ENCODE results near the gene IGSF3.
"Not testable (repeated sequence)": the region's sequence is repeated elsewhere in the genome, so short reads cannot be mapped to it uniquely, and the experiment has no call there.

Gene IGSF3

GRCh38 chr1:116608151-116608550 is 59.4 kb downstream of the IGSF3 start:
- H3K4ac ChIP-seq (ENCODE audit: low read depth in 1 of 2, low read length in 2 of 2); H3K36me3 ChIP-seq (ENCODE audit: control insufficient read depth in 1 of 2, insufficient read depth in 2 of 2, low read depth in 1 of 2, low read length in 2 of 2): not testable (repeated sequence)

GRCh38 chr1:116607463-116607862 is 60.1 kb downstream of the IGSF3 start:
- H3K36me3 ChIP-seq (ENCODE audit: control insufficient read depth in 1 of 2, insufficient read depth in 2 of 2, low read depth in 1 of 2, low read length in 2 of 2); H3K14ac ChIP-seq (ENCODE audit: low read length in 2 of 2); H4K8ac ChIP-seq (ENCODE audit: low read length); H2BK15ac ChIP-seq (ENCODE audit: low read depth, poor library complexity, severe bottlenecking); H3K4me3 ChIP-seq (ENCODE audit: insufficient read depth in 1 of 2, low read depth in 1 of 2, low read length in 2 of 2); H3K4ac ChIP-seq (ENCODE audit: low read depth in 1 of 2, low read length in 2 of 2); H4K91ac ChIP-seq (ENCODE audit: low read length); H3K27me3 ChIP-seq (ENCODE audit: control insufficient read depth in 1 of 2, insufficient read depth in 1 of 2, low read length in 2 of 2); H3K4me2 ChIP-seq (ENCODE audit: low read length, poor library complexity, severe bottlenecking); H2BK12ac ChIP-seq (ENCODE audit: low read length in 2 of 2); H3K23ac ChIP-seq (ENCODE audit: low read length in 2 of 2); H3K9ac ChIP-seq (ENCODE audit: low read length); H2BK5ac ChIP-seq (ENCODE audit: low read depth, low read length, poor library complexity, severe bottlenecking); H3K27ac ChIP-seq (ENCODE audit: low read length, poor library complexity, severe bottlenecking); H3K79me1 ChIP-seq (replicated peaks; ENCODE audit: low read length, poor library complexity, severe bottlenecking); H3K4me1 ChIP-seq (ENCODE audit: control insufficient read depth, insufficient read depth, low read depth, low read length); H3K9me3 ChIP-seq (ENCODE audit: control insufficient read depth, low read length); H2BK120ac ChIP-seq (ENCODE audit: low read depth, low read length); DNase-seq; H3K18ac ChIP-seq (ENCODE audit: low read depth in 1 of 2, low read length in 2 of 2); H2AK5ac ChIP-seq (ENCODE audit: low read length, severe bottlenecking); H2AFZ ChIP-seq (ENCODE audit: low read depth, low read length): not testable (repeated sequence)
- WGBS, result 100% methylated on average over 1 of the region's 1 CpG

More at GRCh38 chr1:116608151-116608550, 59.4 kb downstream of the IGSF3 start:
- not testable (repeated sequence) for H4K91ac ChIP-seq (ENCODE audit: low read length); H3K79me1 ChIP-seq (replicated peaks; ENCODE audit: low read length, poor library complexity, severe bottlenecking); H2AK5ac ChIP-seq (ENCODE audit: low read length, severe bottlenecking); H3K9ac ChIP-seq (ENCODE audit: low read length); H2BK15ac ChIP-seq (ENCODE audit: low read depth, poor library complexity, severe bottlenecking); H3K4me3 ChIP-seq (ENCODE audit: insufficient read depth in 1 of 2, low read depth in 1 of 2, low read length in 2 of 2); H3K4me2 ChIP-seq (ENCODE audit: low read length, poor library complexity, severe bottlenecking); H3K4me1 ChIP-seq (ENCODE audit: control insufficient read depth, insufficient read depth, low read depth, low read length); H3K18ac ChIP-seq (ENCODE audit: low read depth in 1 of 2, low read length in 2 of 2); H2AFZ ChIP-seq (ENCODE audit: low read depth, low read length); H2BK120ac ChIP-seq (ENCODE audit: low read depth, low read length); H3K14ac ChIP-seq (ENCODE audit: low read length in 2 of 2); H2BK5ac ChIP-seq (ENCODE audit: low read depth, low read length, poor library complexity, severe bottlenecking); H2BK12ac ChIP-seq (ENCODE audit: low read length in 2 of 2); H3K23ac ChIP-seq (ENCODE audit: low read length in 2 of 2); DNase-seq; H4K8ac ChIP-seq (ENCODE audit: low read length); H3K27me3 ChIP-seq (ENCODE audit: control insufficient read depth in 1 of 2, insufficient read depth in 1 of 2, low read length in 2 of 2); H3K27ac ChIP-seq (ENCODE audit: low read length, poor library complexity, severe bottlenecking); H3K9me3 ChIP-seq (ENCODE audit: control insufficient read depth, low read length)
- 83% methylated on average over 4 of the region's 12 CpGs for WGBS

GRCh38 chr1:116606067-116606466 is 61.5 kb downstream of the IGSF3 start:
- not testable (repeated sequence) for H2AK5ac ChIP-seq (ENCODE audit: low read length, severe bottlenecking); H3K4ac ChIP-seq (ENCODE audit: low read depth in 1 of 2, low read length in 2 of 2); H3K18ac ChIP-seq (ENCODE audit: low read depth in 1 of 2, low read length in 2 of 2); H2AFZ ChIP-seq (ENCODE audit: low read depth, low read length); H3K4me3 ChIP-seq (ENCODE audit: insufficient read depth in 1 of 2, low read depth in 1 of 2, low read length in 2 of 2); H3K14ac ChIP-seq (ENCODE audit: low read length in 2 of 2); H3K27ac ChIP-seq (ENCODE audit: low read length, poor library complexity, severe bottlenecking); H2BK12ac ChIP-seq (ENCODE audit: low read length in 2 of 2); H3K9ac ChIP-seq (ENCODE audit: low read length); H4K91ac ChIP-seq (ENCODE audit: low read length); DNase-seq; H3K23ac ChIP-seq (ENCODE audit: low read length in 2 of 2); H2BK5ac ChIP-seq (ENCODE audit: low read depth, low read length, poor library complexity, severe bottlenecking); H3K79me1 ChIP-seq (replicated peaks; ENCODE audit: low read length, poor library complexity, severe bottlenecking); H3K4me1 ChIP-seq (ENCODE audit: control insufficient read depth, insufficient read depth, low read depth, low read length); H3K36me3 ChIP-seq (ENCODE audit: control insufficient read depth in 1 of 2, insufficient read depth in 2 of 2, low read depth in 1 of 2, low read length in 2 of 2); H3K4me2 ChIP-seq (ENCODE audit: low read length, poor library complexity, severe bottlenecking); H2BK120ac ChIP-seq (ENCODE audit: low read depth, low read length); H4K8ac ChIP-seq (ENCODE audit: low read length); H3K27me3 ChIP-seq (ENCODE audit: control insufficient read depth in 1 of 2, insufficient read depth in 1 of 2, low read length in 2 of 2); H3K9me3 ChIP-seq (ENCODE audit: control insufficient read depth, low read length); H2BK15ac ChIP-seq (ENCODE audit: low read depth, poor library complexity, severe bottlenecking)
- 100% methylated on average over 2 of the region's 8 CpGs for WGBS

GRCh38 chr1:116605315-116605714 is 62.2 kb downstream of the IGSF3 start:
- no peak for DNase-seq
- WGBS, result no CpG with 5 or more reads among the region's 1 CpG
- Histone ChIP-seq H3K14ac (ENCODE audit: low read length in 2 of 2) (no peak overlapping the region), H3K18ac (ENCODE audit: low read depth in 1 of 2, low read length in 2 of 2) (no peak overlapping the region), H2BK12ac (ENCODE audit: low read length in 2 of 2) (no peak overlapping the region), H4K91ac (ENCODE audit: low read length) (no peak overlapping the region), H2BK120ac (ENCODE audit: low read depth, low read length) (no peak overlapping the region), H3K4me3 (ENCODE audit: insufficient read depth in 1 of 2, low read depth in 1 of 2, low read length in 2 of 2) (no peak overlapping the region), H3K36me3 (ENCODE audit: control insufficient read depth in 1 of 2, insufficient read depth in 2 of 2, low read depth in 1 of 2, low read length in 2 of 2) (no peaks in the 10 kb centered on the region), H2BK15ac (ENCODE audit: low read depth, poor library complexity, severe bottlenecking) (no peak overlapping the region), H3K4me1 (ENCODE audit: control insufficient read depth, insufficient read depth, low read depth, low read length) (no peaks in the 10 kb centered on the region), H4K8ac (ENCODE audit: low read length) (no peak overlapping the region), H3K4ac (ENCODE audit: low read depth in 1 of 2, low read length in 2 of 2) (no peak overlapping the region), H2BK5ac (ENCODE audit: low read depth, low read length, poor library complexity, severe bottlenecking) (no peak overlapping the region), H3K27me3 (ENCODE audit: control insufficient read depth in 1 of 2, insufficient read depth in 1 of 2, low read length in 2 of 2) (no peaks in the 10 kb centered on the region), H3K4me2 (ENCODE audit: low read length, poor library complexity, severe bottlenecking) (no peak overlapping the region), H3K79me1 (replicated peaks; ENCODE audit: low read length, poor library complexity, severe bottlenecking) (no peaks in the 10 kb centered on the region), H3K23ac (ENCODE audit: low read length in 2 of 2) (no peak overlapping the region), H3K27ac (ENCODE audit: low read length, poor library complexity, severe bottlenecking) (no peak overlapping the region), H3K9ac (ENCODE audit: low read length) (no peak overlapping the region), H2AFZ (ENCODE audit: low read depth, low read length) (no peak overlapping the region), H2AK5ac (ENCODE audit: low read length, severe bottlenecking) (no peak overlapping the region), H3K9me3 (ENCODE audit: control insufficient read depth, low read length) (no peaks in the 10 kb centered on the region)
